Pancreas (tissue), 10 donors: ENCODE results near the gene MED14. TPM values are rescaled to one million over a fixed set of nuclear protein-coding genes. Genes with fewer than 3 reads are reported as not detected.
"Not testable (repeated sequence)": the region's sequence is repeated elsewhere in the genome, so short reads cannot be mapped to it uniquely, and the experiment has no call there.

Source experiments
- ATAC-seq, 4 donors: fragments of 200-7000 bp; cut with Tn5 transposase; one replicate each; pipeline versions ENCODE4 v1.8.0 to v1.9.1; 2020; ENCODE audit warnings: mild to moderate bottlenecking in 4 of 4, moderate library complexity in 4 of 4
- DNase-seq, 6 donors: peaks; one replicate each; pipeline ENCODE4 v3.0.0-alpha.2; 2020
- FAIRE-seq: peaks from 2 replicates; lab custom pipeline; 2012; peaks lifted over from hg19 to GRCh38; lab: Jason Lieb, UNC
- H3K27ac ChIP-seq, 4 donors: fragments of 200-600 bp; sonication (generic); 1 replicate in 3 of 4; 2 replicates in 1 of 4; pipeline versions ENCODE4 v1.5.0 to v1.8.0; 2020
- H3K27me3 ChIP-seq, 4 donors: fragments of 200-600 bp; one replicate each; pipeline ENCODE4 v1.8.0; 2021
- H3K36me3 ChIP-seq, 3 donors: fragments of 200-600 bp; sonication (generic) in 1 of 3; one replicate each; pipeline versions ENCODE4 v1.5.0 to v1.8.0; 2020 to 2021
- H3K4me1 ChIP-seq, 3 donors: fragments of 200-600 bp; one replicate each; pipeline ENCODE4 v1.8.0; 2021
- H3K4me3 ChIP-seq, 4 donors: fragments of 200-600 bp; sonication (generic) in 2 of 4; one replicate each; pipeline versions ENCODE4 v1.5.0 to v1.8.0; 2020 to 2021
- H3K9me3 ChIP-seq, 4 donors: fragments of 200-600 bp; one replicate each; pipeline ENCODE4 v1.8.0; 2021
- CTCF ChIP-seq, 4 donors: fragments of 200-600 bp; sonication (generic) in 3 of 4; IDR thresholded peaks; one replicate each; pipeline versions ENCODE4 v1.5.0 to v1.8.0; 2021; ENCODE audit warnings: antibody characterized with exemption in 4 of 4
- WGBS, 2 donors: extraction: QIAGEN DNeasy Blood & Tissue Kit; methylation state at CpG; one replicate each; pipeline ENCODE4 v1.1.7; 2013; 5-methylcytosine and 5-hydroxymethylcytosine counted together
- intact Hi-C, 3 donors: fragments of 100-400 bp; cut with DNase I; formaldehyde crosslinking; loops; one replicate each; pipeline versions ENCODE4 v1.11.1 to v1.14.2; 2022
- polyA plus RNA-seq, 2 donors: library from polyadenylated mRNA; stranded (reverse); fragments of 200-250 nt; gene quantifications; one replicate each; pipeline ENCODE4 v1.2.3, GENCODE V29; 2013
- total RNA-seq, 6 donors: library from RNA; stranded (reverse); fragmentation: NEBNext Ultra II Directional in 4 of 6; extraction: Animal tissue kit (Norgen Biotek cat#: 25700) in 4 of 6; gene quantifications; one replicate each; pipeline versions ENCODE4 v1.2.1 to v1.2.4, GENCODE V29; 2021 to 2023
- donor health status: healthy with polysubstance abuse.
- donor health status: DM: no; HTN: no; CAD: no; lungs with moderate emphysema.
- donor health status: DM: no; HTN: no; CAD: no.
- donor health status: control.
- donor health status: control.
- donor health status: Bipolar disorder and iron deficiency.
- donor health status: DM: yes; HTN: yes; CAD: no.
- donor health status: DM: no; HTN: no; CAD: no.
- donor health status: DM: no; HTN: no; CAD: no.
- donor health status: DM: yes; HTN: yes; CAD: no.

Gene MED14
- total RNA-seq: 10 to 100 TPM; 15.2 to 27.9 (median 18.7) TPM
- polyA plus RNA-seq: 10 to 100 TPM in 1 of 2 donors, 1 to 10 TPM in 1; 7.6 to 12.1 TPM

DNA sequence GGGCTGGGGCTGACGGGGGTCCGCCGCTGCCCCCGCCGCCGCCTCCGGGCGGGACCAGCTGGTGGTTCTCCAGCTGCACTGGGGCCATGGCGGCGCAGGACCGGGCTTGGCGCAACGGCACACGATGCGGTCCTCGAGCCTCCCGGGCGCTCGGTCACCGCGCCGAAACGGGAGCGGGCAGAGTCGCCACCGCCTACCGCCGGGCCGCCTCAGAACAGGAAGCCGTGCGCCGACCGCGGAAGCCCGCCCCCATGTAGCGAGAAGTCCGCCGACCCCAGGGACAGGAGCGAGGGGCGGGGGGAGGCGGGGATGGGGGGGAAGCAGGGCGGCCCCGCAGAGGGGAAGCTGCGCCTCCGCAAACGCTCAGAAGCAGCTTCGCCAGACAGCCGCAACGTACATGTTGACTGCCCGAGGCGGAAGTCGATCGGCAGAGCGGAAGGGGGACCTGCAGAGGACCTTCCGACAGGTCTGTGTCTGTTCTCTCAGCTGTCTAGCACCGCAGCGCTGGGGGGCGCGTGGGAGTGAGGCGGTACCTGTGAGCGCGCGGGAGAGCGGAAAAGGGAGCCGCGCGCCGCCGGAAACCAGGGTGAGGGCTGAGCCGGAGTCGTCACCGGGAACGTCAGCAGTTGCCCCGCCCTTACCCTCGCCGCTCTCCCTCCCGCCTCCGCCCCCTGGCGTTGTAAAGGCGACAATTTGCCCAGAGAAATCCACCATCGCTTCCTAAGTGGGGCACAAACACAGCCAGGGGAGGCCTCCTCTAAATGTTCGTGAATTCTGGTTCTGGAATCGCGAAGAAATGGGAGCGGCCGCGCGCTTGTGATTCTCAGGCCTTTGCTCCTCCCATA, at the start of gene MED14:
MED14 (minus strand) TSS at position 218 of the 845 bp plus-strand sequence; CDS start at position 88, 130 bp downstream.
- H3K4me3 ChIP-seq: peak within 1 kb of the TSS; percentile 64 to 95 (median 79)
- H3K27ac ChIP-seq: peak within 1 kb of the TSS; percentile 90 to 93 (median 92)
- ATAC-seq (peak; percentile 97 to 99 (median 97)), FAIRE-seq (peak; percentile 94), DNase-seq (peak; percentile 79 to 93 (median 90))
- no peaks in the 10 kb centered on the region for H3K36me3 ChIP-seq
- peaks cover 0 to 9% (median 4%) of the 10 kb centered on the region in 3 donors for H3K4me1 ChIP-seq
- H3K27me3 ChIP-seq: peaks cover 0 to 5% (median 0%) of the 10 kb centered on the region in 4 donors
- no peaks in the 10 kb centered on the region for H3K9me3 ChIP-seq
- WGBS, 2 donors: 0 to 1% methylated on average over 75 to 88 of the region's 88 CpGs
- intact Hi-C loops: no loop called here
- peak in 3 of 4 donors; percentile 27 to 49 (median 42) for TF ChIP-seq CTCF (IDR thresholded peaks at IDR 0.05)

DNA sequence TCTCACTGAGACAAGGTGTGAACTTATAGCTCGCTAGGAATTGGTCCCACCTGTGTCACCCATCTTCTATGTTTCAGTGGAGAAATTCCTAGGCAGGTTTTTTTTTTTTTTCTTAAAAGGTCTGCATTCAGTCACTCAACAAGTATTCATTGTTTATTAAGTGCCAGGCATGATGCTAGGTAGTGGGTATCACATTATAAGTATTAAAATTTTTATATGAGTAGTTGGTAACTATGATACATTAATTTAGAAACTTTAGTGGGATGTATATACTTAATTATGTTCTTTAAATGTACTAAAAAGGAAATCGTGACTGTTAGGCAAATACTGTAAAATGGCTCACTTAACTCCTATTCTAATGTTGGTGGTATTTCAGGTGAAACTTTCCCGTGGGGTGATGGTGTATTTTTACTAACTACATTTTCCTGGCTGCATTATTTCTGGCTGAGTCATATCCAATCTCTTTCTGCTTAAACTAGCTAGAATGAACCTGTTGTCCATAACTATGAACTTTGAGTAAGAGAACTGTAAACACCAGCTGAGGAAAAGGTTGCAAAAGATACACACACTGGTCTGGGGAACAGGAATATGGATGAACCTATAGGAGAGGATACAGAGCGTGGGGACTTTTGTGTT, 49.3 kb upstream of the MED14 start:
- ATAC-seq: no peak
- intact Hi-C loops: no loop called here
- Histone ChIP-seq H3K36me3 (no peaks in the 10 kb centered on the region), H3K4me1 (no peaks in the 10 kb centered on the region), H3K27me3 (peaks cover 0 to 15% (median 0%) of the 10 kb centered on the region in 4 donors), H3K9me3 (no peaks in the 10 kb centered on the region), H3K4me3 (no peak overlapping the region), H3K27ac (no peak overlapping the region)
- WGBS, 2 donors: 67 to 68% methylated on average over 4 of the region's 4 CpGs
- no peak for FAIRE-seq
- no peak for DNase-seq
- no peak for TF ChIP-seq CTCF (IDR thresholded peaks at IDR 0.05)

DNA sequence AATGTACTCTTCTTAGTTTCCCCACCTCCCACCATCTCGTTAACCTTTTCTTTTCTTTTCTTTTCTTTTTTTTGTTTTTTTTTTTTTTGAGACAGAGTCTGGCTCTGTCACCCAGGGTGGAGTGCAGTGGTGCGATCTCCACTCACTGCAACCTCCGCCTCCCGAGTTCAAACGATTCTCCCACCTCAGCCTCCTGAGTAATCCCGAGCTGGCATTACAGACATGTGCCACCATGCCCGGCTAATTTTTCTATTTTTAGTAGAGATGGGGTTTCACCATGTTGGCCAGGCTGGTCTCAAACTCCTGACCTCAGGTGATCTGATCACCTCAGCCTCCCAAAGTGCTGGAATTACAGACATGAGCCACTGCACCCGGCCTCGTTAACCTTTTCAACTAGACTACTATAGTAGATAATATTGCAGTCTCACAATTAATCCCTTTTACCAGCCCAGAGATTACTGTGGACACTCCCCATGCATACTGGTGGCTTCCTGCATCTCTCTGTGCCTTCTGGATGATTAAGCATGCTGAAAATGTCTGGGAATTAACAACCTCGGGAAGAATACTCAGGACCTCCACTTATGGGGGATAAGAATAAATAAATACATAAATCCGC, 47.4 kb upstream of the MED14 start:
- H3K4me1 ChIP-seq, H3K36me3 ChIP-seq, DNase-seq, FAIRE-seq, H3K9me3 ChIP-seq, H3K27ac ChIP-seq, H3K4me3 ChIP-seq, intact Hi-C loops, ATAC-seq, H3K27me3 ChIP-seq: not testable (repeated sequence)
- 74 to 81% methylated on average over 11 of the region's 11 CpGs for WGBS, 2 donors

DNA sequence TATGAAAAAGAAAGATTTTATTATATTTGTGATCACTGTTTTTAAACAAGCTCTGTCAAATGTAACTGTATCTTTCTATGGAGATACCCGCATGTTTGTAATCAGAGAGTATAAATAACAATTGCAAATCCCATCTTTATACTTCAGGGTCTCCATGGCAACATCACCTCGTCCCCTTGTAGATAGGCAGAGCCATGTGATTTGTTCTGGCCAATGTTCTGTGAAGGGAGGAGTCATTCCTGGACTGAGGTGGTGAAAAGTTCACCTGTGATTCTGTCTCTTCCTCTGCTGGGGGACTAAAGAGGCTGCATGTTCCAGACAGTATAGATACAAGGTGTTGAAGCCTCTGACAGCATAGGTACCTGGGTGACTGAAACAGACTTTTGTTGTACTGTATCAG, 45.6 kb upstream of the MED14 start:
- H3K27me3 ChIP-seq: peaks cover 0 to 18% (median 0%) of the 10 kb centered on the region in 4 donors
- no peaks in the 10 kb centered on the region for H3K36me3 ChIP-seq
- H3K9me3 ChIP-seq: no peaks in the 10 kb centered on the region
- DNase-seq: no peak
- no peak for TF ChIP-seq CTCF (IDR thresholded peaks at IDR 0.05)
- FAIRE-seq: no peak
- WGBS, 2 donors: 53 to 56% methylated on average over 2 of the region's 2 CpGs
- ATAC-seq: no peak
- H3K4me3 ChIP-seq: no peak overlapping the region
- H3K4me1 ChIP-seq: no peaks in the 10 kb centered on the region
- intact Hi-C loops: no loop called here
- H3K27ac ChIP-seq: no peak overlapping the region

DNA sequence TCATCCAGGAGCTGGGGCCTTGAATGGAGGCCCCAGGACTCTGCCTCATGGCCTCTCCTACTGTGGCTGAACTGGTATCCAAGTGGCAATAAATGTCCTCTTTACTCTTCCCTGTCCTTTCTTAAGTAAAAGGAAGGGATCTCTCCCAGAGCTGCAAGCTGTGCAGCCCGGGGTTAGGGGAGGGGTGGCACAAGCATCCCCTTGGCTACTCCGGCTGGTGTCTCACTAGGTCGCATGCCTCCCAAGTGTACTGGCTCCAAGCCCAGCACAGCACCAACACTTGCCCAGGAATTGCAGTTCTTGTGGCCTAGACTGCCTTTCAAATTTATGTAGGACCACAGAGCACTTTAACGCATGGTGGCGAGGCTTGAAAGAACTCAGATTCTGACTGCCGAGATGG, 44.7 kb upstream of the MED14 start:
- no peak for ATAC-seq
- WGBS, 2 donors: 84 to 89% methylated on average over 6 of the region's 6 CpGs
- intact Hi-C loops: no loop called here
- no peak for DNase-seq
- Histone ChIP-seq H3K27ac (no peak overlapping the region), H3K9me3 (no peaks in the 10 kb centered on the region), H3K4me1 (no peaks in the 10 kb centered on the region), H3K27me3 (peaks cover 0 to 21% (median 0%) of the 10 kb centered on the region in 4 donors), H3K36me3 (no peaks in the 10 kb centered on the region), H3K4me3 (no peak overlapping the region)
- no peak for FAIRE-seq
- TF ChIP-seq CTCF (IDR thresholded peaks at IDR 0.05): no peak
